Loucy (cell line): ENCODE results near the gene MBOAT7.

ENCODE experiments used
- H2AFZ ChIP-seq: fragments of 200-600 bp; sonication (generic); 2 replicates; pipeline ENCODE4 v1.6.0; 2016; ENCODE audit warnings: antibody characterized with exemption, mild to moderate bottlenecking, low read length, moderate library complexity
- H3F3A ChIP-seq: fragments of 200-600 bp; 2 replicates; pipeline ENCODE4 v1.6.0; 2016; ENCODE audit warnings: antibody characterized with exemption, low read depth, mild to moderate bottlenecking
- H3K27me3 ChIP-seq: fragments of 200-600 bp; sonication (generic); 2 replicates; pipeline ENCODE4 v1.6.1; 2014; ENCODE audit warnings: low read length, mild to moderate bottlenecking; ENCODE audit not compliant: insufficient read depth, poor library complexity, severe bottlenecking
- H3K36me3 ChIP-seq: fragments of 200-600 bp; sonication (generic); 2 replicates; pipeline ENCODE4 v1.6.1; 2016; ENCODE audit warnings: low read length; ENCODE audit not compliant: insufficient read depth
- H3K4me1 ChIP-seq: fragments of 200-600 bp; sonication (generic); 2 replicates; pipeline ENCODE4 v1.5.1; 2014; ENCODE audit warnings: low read length, mild to moderate bottlenecking; ENCODE audit not compliant: insufficient read depth, poor library complexity, severe bottlenecking
- H3K4me2 ChIP-seq: fragments of 200-600 bp; sonication (generic); 2 replicates; pipeline ENCODE4 v1.6.0; 2014; ENCODE audit warnings: antibody characterized with exemption, low read length, low read depth, mild to moderate bottlenecking; ENCODE audit not compliant: poor library complexity, severe bottlenecking
- H3K4me3 ChIP-seq: fragments of 200-600 bp; sonication (generic); 2 replicates; pipeline ENCODE4 v1.5.1; 2014; ENCODE audit warnings: low read length, mild to moderate bottlenecking, mixed read lengths; ENCODE audit not compliant: poor library complexity, severe bottlenecking
- H3K79me2 ChIP-seq: fragments of 200-600 bp; sonication (generic); 2 replicates; pipeline ENCODE4 v1.6.1; 2014; ENCODE audit warnings: low read length; ENCODE audit not compliant: insufficient read depth
- H3K9ac ChIP-seq: fragments of 200-600 bp; sonication (generic); 2 replicates; pipeline ENCODE4 v1.6.0; 2014; ENCODE audit warnings: mild to moderate bottlenecking, low read depth, low read length, moderate library complexity; ENCODE audit not compliant: poor library complexity, severe bottlenecking
- H3K9me2 ChIP-seq: fragments of 200-600 bp; sonication (generic); replicated peaks from 2 replicates; pipeline ENCODE4 v1.6.1; 2016; ENCODE audit warnings: low read depth, low read length, mixed read lengths
- H3K9me3 ChIP-seq: fragments of 200-600 bp; sonication (generic); 2 replicates; pipeline ENCODE4 v1.6.1; 2014; ENCODE audit warnings: mild to moderate bottlenecking, antibody characterized with exemption, low read length, low read depth; ENCODE audit not compliant: insufficient read depth
- H4K20me1 ChIP-seq: fragments of 200-600 bp; sonication (generic); 2 replicates; pipeline ENCODE4 v1.6.0; 2014; ENCODE audit warnings: antibody characterized with exemption, low read length, mild to moderate bottlenecking; ENCODE audit not compliant: insufficient read depth, poor library complexity, severe bottlenecking
- CTCF ChIP-seq: fragments of 200-600 bp; sonication (generic); conservative IDR thresholded peaks from 2 replicates; pipeline ENCODE4 v1.5.1; 2014; ENCODE audit warnings: mild to moderate bottlenecking, antibody characterized with exemption, low read length
- EZH2phosphoT487 ChIP-seq: fragments of 200-600 bp; IDR thresholded peaks from 2 replicates; pipeline ENCODE4 v1.6.1; 2018; ENCODE audit warnings: antibody characterized with exemption, mild to moderate bottlenecking, moderate library complexity, borderline replicate concordance

The MBOAT7 gene

GRCh38 chr19:54201980-54202379 is 12.6 kb upstream of the MBOAT7 start:
- Histone ChIP-seq H4K20me1 (peaks cover 60% of the 10 kb centered on the region), H3K4me2 (peak overlapping the region; percentile 100), H3F3A (no peaks in the 10 kb centered on the region; the same call in 1 of the 2 replicates), H3K9ac (peak overlapping the region; percentile 75), H3K9me2 (no peaks in the 10 kb centered on the region), H3K4me1 (peaks cover 44% of the 10 kb centered on the region), H3K27me3 (no peaks in the 10 kb centered on the region), H3K79me2 (peaks cover 65% of the 10 kb centered on the region), H3K4me3 (peak overlapping the region; percentile 100), H2AFZ (no peak overlapping the region), H3K9me3 (no peaks in the 10 kb centered on the region), H3K36me3 (peaks cover 57% of the 10 kb centered on the region)
- no peak for TF ChIP-seq EZH2phosphoT487
- TF ChIP-seq CTCF, result no peak

- no peak overlapping the region for H2AFZ ChIP-seq
- H3K4me3 ChIP-seq, result peak overlapping the region; percentile 100
- no peaks in the 10 kb centered on the region for H3K9me2 ChIP-seq
- no peaks in the 10 kb centered on the region for H3K27me3 ChIP-seq
- peak overlapping the region; percentile 100 for H3K4me2 ChIP-seq
- peaks cover 53% of the 10 kb centered on the region for H4K20me1 ChIP-seq
- H3K9me3 ChIP-seq, result no peaks in the 10 kb centered on the region
- peak overlapping the region; percentile 75 for H3K9ac ChIP-seq
- peaks cover 41% of the 10 kb centered on the region for H3K4me1 ChIP-seq
- H3K36me3 ChIP-seq, result peaks cover 50% of the 10 kb centered on the region
- H3K79me2 ChIP-seq, result peaks cover 58% of the 10 kb centered on the region
- TF ChIP-seq CTCF, result no peak
- no peak for TF ChIP-seq EZH2phosphoT487
- H3F3A ChIP-seq, result no peaks in the 10 kb centered on the region; the same call in 1 of the 2 replicates
These were observed 11.9 kb upstream of the MBOAT7 start for GRCh38 chr19:54201172-54201701.

- peak overlapping the region; percentile 75 for H3K9ac ChIP-seq
- H3K79me2 ChIP-seq, result peaks cover 39% of the 10 kb centered on the region
- no peak for TF ChIP-seq EZH2phosphoT487
- no peak for TF ChIP-seq CTCF
- H4K20me1 ChIP-seq, result peaks cover 35% of the 10 kb centered on the region
- H3K4me2 ChIP-seq, result peak overlapping the region; percentile 80
- no peak overlapping the region for H3K4me3 ChIP-seq
- no peak overlapping the region for H2AFZ ChIP-seq
- no peaks in the 10 kb centered on the region for H3K9me3 ChIP-seq
- peaks cover 27% of the 10 kb centered on the region for H3K4me1 ChIP-seq
- H3K9me2 ChIP-seq, result no peaks in the 10 kb centered on the region
- H3K36me3 ChIP-seq, result peaks cover 31% of the 10 kb centered on the region
- no peaks in the 10 kb centered on the region; the same call in 1 of the 2 replicates for H3F3A ChIP-seq
- no peaks in the 10 kb centered on the region for H3K27me3 ChIP-seq
These were observed 10.0 kb upstream of the MBOAT7 start for GRCh38 chr19:54199401-54199800.
